Trophoblast cell (in vitro differentiated cells and primary cell): ENCODE results near the gene TSR1.
A peak's percentile ranks its signal among the peaks of the same experiment; 100 is the strongest.

Source experiments
- DNase-seq, 2 donors: peaks; one replicate each; pipeline ENCODE4 v3.0.0-alpha.2; 2016
- H2AFZ ChIP-seq: 2 replicates; pipeline ENCODE4 v1.6.1; 2013; ENCODE audit warnings: low read length, moderate library complexity, mild to moderate bottlenecking; ENCODE audit not compliant: insufficient read depth, poor library complexity
- H2AK5ac ChIP-seq: 2 replicates; pipeline ENCODE4 v1.6.1; 2013; ENCODE audit warnings: mild to moderate bottlenecking, low read length
- H2BK120ac ChIP-seq: 2 replicates; pipeline ENCODE4 v1.6.1; 2013; ENCODE audit warnings: low read length, mild to moderate bottlenecking, moderate library complexity; ENCODE audit not compliant: insufficient read depth, poor library complexity
- H2BK12ac ChIP-seq: 2 replicates; pipeline ENCODE4 v1.6.1; 2013; ENCODE audit warnings: mild to moderate bottlenecking, low read length, moderate library complexity
- H2BK5ac ChIP-seq: 2 replicates; pipeline ENCODE4 v1.6.1; 2013; ENCODE audit warnings: low read length, low read depth, moderate library complexity, mild to moderate bottlenecking; ENCODE audit not compliant: poor library complexity
- H3K14ac ChIP-seq: 2 replicates; pipeline ENCODE4 v1.6.1; 2013; ENCODE audit warnings: mild to moderate bottlenecking, low read length
- H3K18ac ChIP-seq: 2 replicates; pipeline ENCODE4 v1.6.1; 2013; ENCODE audit warnings: mild to moderate bottlenecking, low read length
- H3K23ac ChIP-seq: 2 replicates; pipeline ENCODE4 v1.6.1; 2013; ENCODE audit warnings: low read length
- H3K27ac ChIP-seq: 2 replicates; pipeline ENCODE4 v1.5.1; 2013; ENCODE audit warnings: low read depth, mild to moderate bottlenecking, inconsistent platforms, low read length, moderate library complexity
- H3K27me3 ChIP-seq: 2 replicates; pipeline ENCODE4 v1.6.1; 2013; ENCODE audit warnings: inconsistent platforms, mild to moderate bottlenecking, low read length, moderate library complexity; ENCODE audit not compliant: insufficient read depth
- H3K36me3 ChIP-seq, 2 experiments: 1 replicate in 1 of 2; 2 replicates in 1 of 2; pipeline ENCODE4 v1.6.1; 2013; ENCODE audit warnings: low read length in 2 of 2, mild to moderate bottlenecking in 2 of 2, moderate library complexity in 1 of 2; ENCODE audit not compliant: insufficient read depth in 2 of 2, control insufficient read depth in 1 of 2
- H3K4ac ChIP-seq: 2 replicates; pipeline ENCODE4 v1.6.1; 2013; ENCODE audit warnings: low read depth, mild to moderate bottlenecking, low read length, moderate library complexity
- H3K4me1 ChIP-seq, 2 experiments: 1 replicate in 1 of 2; 2 replicates in 1 of 2; pipeline ENCODE4 v1.6.1; 2013; ENCODE audit warnings: low read length in 2 of 2, mild to moderate bottlenecking in 2 of 2, moderate library complexity in 1 of 2; ENCODE audit not compliant: insufficient read depth in 2 of 2, control insufficient read depth in 1 of 2
- H3K4me2 ChIP-seq: 2 replicates; pipeline ENCODE4 v1.6.1; 2013; ENCODE audit warnings: inconsistent platforms, mild to moderate bottlenecking, low read length, moderate library complexity
- H3K4me3 ChIP-seq: 2 replicates; pipeline ENCODE4 v1.5.1; 2013; ENCODE audit warnings: mild to moderate bottlenecking, low read depth, low read length, inconsistent platforms
- H3K79me1 ChIP-seq: one replicate; pipeline ENCODE4 v1.6.1; 2013; ENCODE audit warnings: low read length
- H3K79me2 ChIP-seq: 2 replicates; pipeline ENCODE4 v1.6.1; 2013; ENCODE audit warnings: low read length, mild to moderate bottlenecking; ENCODE audit not compliant: control insufficient read depth, insufficient read depth, poor library complexity
- H3K9ac ChIP-seq: 2 replicates; pipeline ENCODE4 v1.6.1; 2013; ENCODE audit warnings: mild to moderate bottlenecking, low read length
- H3K9me3 ChIP-seq: 2 replicates; pipeline ENCODE4 v1.6.1; 2013; ENCODE audit warnings: low read depth, mild to moderate bottlenecking, control low read depth, inconsistent platforms, low read length; ENCODE audit not compliant: insufficient read depth
- H4K12ac ChIP-seq: 2 replicates; pipeline ENCODE4 v1.6.1; 2013; ENCODE audit warnings: low read depth, mild to moderate bottlenecking, low read length, moderate library complexity
- H4K8ac ChIP-seq: 2 replicates; pipeline ENCODE4 v1.6.1; 2013; ENCODE audit warnings: low read depth, mild to moderate bottlenecking, low read length, moderate library complexity
- H4K91ac ChIP-seq: one replicate; pipeline ENCODE4 v1.6.1; 2013; ENCODE audit warnings: low read depth, mild to moderate bottlenecking, low read length, moderate library complexity
- WGBS: extraction: QIAGEN DNeasy Blood & Tissue Kit; methylation state at CpG from one replicate; pipeline ENCODE4 v1.1.7; 2013; ENCODE audit warnings: missing lambda C conversion rate; ENCODE audit not compliant: insufficient read length, insufficient coverage; ENCODE audit errors: extremely low coverage; 5-methylcytosine and 5-hydroxymethylcytosine counted together

Gene TSR1

GRCh38 chr17:2374549-2375285, 38.5 kb upstream of the TSR1 start:
- Histone ChIP-seq H3K4ac (no peak overlapping the region), H3K79me1 (peaks cover 17% of the 10 kb centered on the region), H3K14ac (no peak overlapping the region), H3K23ac (no peak overlapping the region), H2AFZ (no peak overlapping the region), H4K91ac (peak overlapping the region; percentile 49), H3K27ac (peak overlapping the region; percentile 83), H3K4me3 (no peak overlapping the region), H3K9me3 (peaks cover 4% of the 10 kb centered on the region), H3K79me2 (no peaks in the 10 kb centered on the region), H3K18ac (no peak overlapping the region), H2BK120ac (no peak overlapping the region), H3K4me1 (peaks cover 21 to 29% of the 10 kb centered on the region in 2 experiments), H3K4me2 (peak overlapping the region; percentile 15), H4K8ac (no peak overlapping the region), H2BK5ac (peak overlapping the region; percentile 57), H4K12ac (no peak overlapping the region), H2AK5ac (no peak overlapping the region), H3K36me3 (peaks cover 53 to 62% of the 10 kb centered on the region in 2 experiments), H3K27me3 (no peaks in the 10 kb centered on the region), H3K9ac (no peak overlapping the region), H2BK12ac (no peak overlapping the region)
- DNase-seq = peak; percentile 89 to 95
- no CpG with 5 or more reads among the region's 11 CpGs for WGBS

GRCh38 chr17:2373179-2373578, 36.9 kb upstream of the TSR1 start:
- H2BK5ac ChIP-seq = no peak overlapping the region
- peaks cover 41 to 55% of the 10 kb centered on the region in 2 experiments for H3K36me3 ChIP-seq
- DNase-seq = no peak
- H3K4me3 ChIP-seq = no peak overlapping the region
- H3K79me2 ChIP-seq = no peaks in the 10 kb centered on the region
- no peak overlapping the region for H3K9ac ChIP-seq
- no peak overlapping the region for H4K8ac ChIP-seq
- H2BK12ac ChIP-seq = no peak overlapping the region
- no peak overlapping the region for H2AFZ ChIP-seq
- H4K91ac ChIP-seq = no peak overlapping the region
- no peak overlapping the region for H2AK5ac ChIP-seq
- H3K14ac ChIP-seq = no peak overlapping the region
- H3K18ac ChIP-seq = no peak overlapping the region
- H4K12ac ChIP-seq = no peak overlapping the region
- H3K4me2 ChIP-seq = no peak overlapping the region
- H3K27me3 ChIP-seq = no peaks in the 10 kb centered on the region
- peaks cover 13% of the 10 kb centered on the region for H3K79me1 ChIP-seq
- no peak overlapping the region for H3K23ac ChIP-seq
- H2BK120ac ChIP-seq = no peak overlapping the region
- no peak overlapping the region for H3K4ac ChIP-seq
- H3K27ac ChIP-seq = no peak overlapping the region
- peaks cover 16 to 24% of the 10 kb centered on the region in 2 experiments for H3K4me1 ChIP-seq
- no CpG with 5 or more reads among the region's 18 CpGs for WGBS
- peaks cover 3% of the 10 kb centered on the region for H3K9me3 ChIP-seq

GRCh38 chr17:2372681-2373080, 36.4 kb upstream of the TSR1 start:
- no peak overlapping the region for H4K8ac ChIP-seq

DNA sequence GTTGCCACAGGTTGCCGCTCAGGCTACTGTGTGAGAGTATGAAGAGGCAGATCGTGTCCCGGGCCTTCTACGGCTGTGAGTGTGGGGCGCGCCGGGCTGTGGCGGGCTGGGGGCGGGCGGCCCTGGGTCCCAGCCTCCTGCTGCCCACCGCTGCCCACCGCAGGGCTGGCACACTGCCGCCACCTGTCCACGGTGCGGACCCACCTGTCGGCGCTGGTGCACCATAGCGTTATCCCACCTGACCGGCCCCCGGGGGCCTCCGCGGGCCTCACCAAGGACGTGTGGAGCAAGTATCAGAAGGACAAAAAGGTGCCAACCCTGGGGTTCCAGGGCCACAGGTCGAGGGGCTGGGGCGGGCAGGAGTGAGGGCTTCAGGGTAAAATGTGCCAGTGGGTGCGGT, 35.9 kb upstream of the TSR1 start:
- H3K27ac ChIP-seq = no peak overlapping the region
- WGBS = no CpG with 5 or more reads among the region's 26 CpGs
- no peak overlapping the region for H2BK12ac ChIP-seq
- no peak overlapping the region for H2BK120ac ChIP-seq
- no peak overlapping the region for H3K14ac ChIP-seq
- no peak overlapping the region for H3K4me3 ChIP-seq
- no peak overlapping the region for H4K8ac ChIP-seq
- no peak overlapping the region for H4K91ac ChIP-seq
- H3K23ac ChIP-seq = no peak overlapping the region
- H4K12ac ChIP-seq = no peak overlapping the region
- H3K79me2 ChIP-seq = no peaks in the 10 kb centered on the region
- peaks cover 3% of the 10 kb centered on the region for H3K9me3 ChIP-seq
- H3K27me3 ChIP-seq = no peaks in the 10 kb centered on the region
- H3K9ac ChIP-seq = no peak overlapping the region
- no peak for DNase-seq
- H3K79me1 ChIP-seq = peaks cover 13% of the 10 kb centered on the region
- peaks cover 37 to 51% of the 10 kb centered on the region in 2 experiments for H3K36me3 ChIP-seq
- no peak overlapping the region for H3K4me2 ChIP-seq
- no peak overlapping the region for H3K4ac ChIP-seq
- peaks cover 16 to 24% of the 10 kb centered on the region in 2 experiments for H3K4me1 ChIP-seq
- H2BK5ac ChIP-seq = no peak overlapping the region
- no peak overlapping the region for H3K18ac ChIP-seq
- no peak overlapping the region for H2AK5ac ChIP-seq
- H2AFZ ChIP-seq = no peak overlapping the region

More at GRCh38 chr17:2372681-2373080, 36.4 kb upstream of the TSR1 start:
- Histone ChIP-seq H4K12ac (no peak overlapping the region), H2BK120ac (no peak overlapping the region), H2BK12ac (no peak overlapping the region), H3K79me1 (peaks cover 13% of the 10 kb centered on the region), H3K4me2 (no peak overlapping the region), H3K27ac (no peak overlapping the region), H3K14ac (no peak overlapping the region), H3K36me3 (peaks cover 40 to 54% of the 10 kb centered on the region in 2 experiments), H3K4me3 (no peak overlapping the region), H3K18ac (no peak overlapping the region), H3K27me3 (no peaks in the 10 kb centered on the region), H4K91ac (no peak overlapping the region), H2BK5ac (no peak overlapping the region), H2AK5ac (no peak overlapping the region), H3K4me1 (peaks cover 16 to 24% of the 10 kb centered on the region in 2 experiments), H3K9ac (no peak overlapping the region), H3K4ac (no peak overlapping the region), H3K23ac (no peak overlapping the region), H2AFZ (no peak overlapping the region), H3K79me2 (no peaks in the 10 kb centered on the region), H3K9me3 (peaks cover 3% of the 10 kb centered on the region)
- no peak for DNase-seq
- WGBS = no CpG with 5 or more reads among the region's 16 CpGs
